ENCODE data around the gene AP4E1. TPM values are rescaled to one million over a fixed set of nuclear protein-coding genes. Genes with fewer than 3 reads are reported as not detected.

AP4E1 gene
- total and polyA plus RNA-seq, 2 of the 4 experiments (the other 2 are of a cell fraction): 3.1 to 6.8 TPM

DNA sequence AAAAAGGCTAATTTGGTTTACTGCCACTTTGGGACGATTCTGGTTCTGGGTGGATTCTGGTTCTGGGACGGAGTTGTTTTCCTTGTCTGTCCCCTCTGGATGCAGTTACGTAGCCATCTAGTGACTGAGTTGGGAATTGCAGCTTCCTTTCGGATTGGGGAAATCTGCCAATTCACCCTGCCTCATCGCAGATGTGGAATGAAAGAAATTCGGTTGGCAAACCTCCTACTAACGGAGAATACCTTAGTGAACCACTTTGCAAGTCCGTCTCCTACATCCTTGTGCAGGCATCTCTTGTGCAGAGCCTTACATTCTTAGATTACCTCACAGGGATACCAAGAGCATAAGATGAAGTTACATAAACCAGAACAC lies 31.5 kb upstream of the AP4E1 start (continued):
- TF ChIP-seq NFE2L2 (IDR thresholded peaks at IDR 0.05; ENCODE audit: low read depth, low read length): peak; percentile 83

DNA sequence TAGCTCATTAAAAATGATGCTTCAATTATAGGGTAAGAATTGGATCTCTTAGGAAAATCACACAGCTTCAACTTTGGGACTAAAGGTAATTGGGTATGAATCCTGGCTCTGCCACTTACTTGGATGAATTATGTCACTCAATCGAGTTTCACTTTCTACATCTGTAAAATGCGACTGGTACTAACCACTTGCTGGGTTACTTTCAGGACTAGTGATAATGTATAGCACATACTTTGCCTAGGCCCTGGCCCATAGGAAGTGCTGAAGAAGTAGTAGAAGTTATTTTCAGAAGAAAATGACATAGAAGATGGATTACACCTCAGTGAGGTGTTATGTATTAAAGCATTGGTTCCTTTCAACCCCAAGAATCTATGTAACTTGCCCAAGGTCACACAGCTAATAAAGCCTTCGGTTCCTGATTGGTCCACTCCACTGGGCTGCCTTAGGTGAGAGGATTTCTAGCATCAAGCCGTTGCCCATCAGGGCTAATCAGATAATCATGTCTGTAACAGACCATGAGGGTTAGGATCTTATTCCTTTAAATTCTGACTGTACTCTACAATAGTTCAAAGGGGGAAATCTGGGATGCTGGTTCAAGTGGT lies 29.4 kb upstream of the AP4E1 start:
- H2BK120ac ChIP-seq (ENCODE audit: low read depth, low read length): peak overlapping the region; percentile 86
- no peak overlapping the region for H3K4me2 ChIP-seq (ENCODE audit: low read depth, low read length)
- no peak overlapping the region for H3K4me3 ChIP-seq (ENCODE audit: insufficient read depth, low read depth, low read length)
- no peaks in the 10 kb centered on the region for H3K27me3 ChIP-seq (ENCODE audit: control insufficient read depth, insufficient read depth, low read length)
- peak overlapping the region; percentile 32 for H2AK5ac ChIP-seq (ENCODE audit: low read depth, low read length)
- intact Hi-C loops (cut with micrococcal nuclease): loop anchor here (5.0 kb wide), 1 partner anchor 132 kb away; no protein-coding TSS in a partner anchor
- peak overlapping the region; percentile 30; the same call in 2 of the 3 replicates for H2BK15ac ChIP-seq (ENCODE audit: low read depth, low read length)
- WGBS, 2 experiments (ENCODE audit: extremely low coverage in 2 of 2, insufficient read length in 1 of 2): no CpG with 5 or more reads among the region's 4 CpGs
- in situ Hi-C loops (cut with MboI; ENCODE audit: low sequenced_read_pairs): no loop called here
- H3K9me3 ChIP-seq (ENCODE audit: control insufficient read depth, insufficient read depth, low read length): no peaks in the 10 kb centered on the region
- no peak for DNase-seq
- H3K9me1 ChIP-seq (ENCODE audit: insufficient read depth, low read length): peaks cover 14% of the 10 kb centered on the region; the same call in 1 of the 2 replicates
- POLR2A ChIA-PET (ENCODE audit: unreplicated experiment): no interaction called here
- no peak overlapping the region for H2AK9ac ChIP-seq (replicated peaks; ENCODE audit: low read depth, low read length, poor library complexity)
- H3K9ac ChIP-seq (ENCODE audit: low read depth, low read length): no peak overlapping the region
- no peaks in the 10 kb centered on the region for H3K36me3 ChIP-seq (ENCODE audit: control insufficient read depth, insufficient read depth, low read length)
- peak overlapping the region; percentile 86 for H4K91ac ChIP-seq (ENCODE audit: insufficient read depth, low read depth, low read length)
- CTCF ChIA-PET: interaction anchor here (0.6 kb wide), 1 partner anchor 197 kb away, joined by 4 read pairs; no protein-coding TSS in a partner anchor
- no peak for ATAC-seq (ENCODE audit: low read depth)
- peaks cover 8% of the 10 kb centered on the region for H3K4me1 ChIP-seq (ENCODE audit: control insufficient read depth, insufficient read depth, low read length)
- H3K14ac ChIP-seq (replicated peaks; ENCODE audit: low read depth, low read length): 0 out of 2 replicates have a peak overlapping the region, but pooled peaks have one; percentile 22
- no TSS peak for BruUV-seq (replicated peaks)
- dilution Hi-C loops (cut with HindIII; ENCODE audit: low sequenced_read_pairs, unreplicated experiment): no loop called here
- H3K79me1 ChIP-seq (ENCODE audit: low read depth in 1 of 2, low read length in 2 of 2): no peaks in the 10 kb centered on the region
- H4K5ac ChIP-seq (ENCODE audit: low read depth, low read length): no peak overlapping the region
- no peak overlapping the region for H3K56ac ChIP-seq (ENCODE audit: extremely low read depth, insufficient read depth, low read length)
- no peaks in the 10 kb centered on the region for H4K20me1 ChIP-seq (ENCODE audit: insufficient read depth, low read length)
- peak overlapping the region; percentile 48 for H3K4ac ChIP-seq (ENCODE audit: low read depth, low read length)
- H3K18ac ChIP-seq (ENCODE audit: low read depth, low read length): no peak overlapping the region
- no peak overlapping the region for H3K27ac ChIP-seq (ENCODE audit: insufficient read depth, low read length)
- H2BK20ac ChIP-seq (ENCODE audit: low read depth, low read length): peak overlapping the region; percentile 85
- peak overlapping the region in 1 of 2 experiments; percentile 91; a peak in 3 of 4 replicates for H4K8ac ChIP-seq (ENCODE audit: low read depth in 2 of 2, low read length in 2 of 2)
- H2BK5ac ChIP-seq (ENCODE audit: low read depth, low read length, poor library complexity, severe bottlenecking): no peak overlapping the region
- no peak overlapping the region for H2AFZ ChIP-seq (replicated peaks; ENCODE audit: low read length, poor library complexity)
- no peak overlapping the region for H3K23ac ChIP-seq (ENCODE audit: low read depth, low read length)
- TF ChIP-seq MXI1 (IDR thresholded peaks at IDR 0.05; ENCODE audit: borderline replicate concordance, low read depth, low read length) (no peak), CEBPB (IDR thresholded peaks at IDR 0.05; ENCODE audit: low read depth, low read length) (no peak), ELK1 (IDR thresholded peaks at IDR 0.05; ENCODE audit: borderline replicate concordance, low read depth, low read length) (no peak), RAD21 (IDR thresholded peaks at IDR 0.05; ENCODE audit: low read length) (no peak), RFX5 (IDR thresholded peaks at IDR 0.05; ENCODE audit: low read depth, low read length) (no peak), POLR2A (IDR thresholded peaks at IDR 0.05; ENCODE audit: low read depth, low read length) (no peak), FOS (IDR thresholded peaks at IDR 0.05; ENCODE audit: low read depth, low read length) (no peak), CHD1 (IDR thresholded peaks at IDR 0.05; ENCODE audit: low read depth, low read length) (no peak), NFE2L2 (IDR thresholded peaks at IDR 0.05; ENCODE audit: low read depth, low read length) (no peak), BHLHE40 (IDR thresholded peaks at IDR 0.05; ENCODE audit: low read depth, low read length) (no peak), SMC3 (IDR thresholded peaks at IDR 0.05; ENCODE audit: low read depth, low read length) (no peak), RCOR1 (IDR thresholded peaks at IDR 0.05; ENCODE audit: insufficient replicate concordance, low read length) (no peak), MAZ (IDR thresholded peaks at IDR 0.05; ENCODE audit: borderline replicate concordance, low read depth, low read length) (no peak), MAFK (IDR thresholded peaks at IDR 0.05; ENCODE audit: low read depth, low read length) (no peak)
- TF ChIP-seq, protein P1, sequence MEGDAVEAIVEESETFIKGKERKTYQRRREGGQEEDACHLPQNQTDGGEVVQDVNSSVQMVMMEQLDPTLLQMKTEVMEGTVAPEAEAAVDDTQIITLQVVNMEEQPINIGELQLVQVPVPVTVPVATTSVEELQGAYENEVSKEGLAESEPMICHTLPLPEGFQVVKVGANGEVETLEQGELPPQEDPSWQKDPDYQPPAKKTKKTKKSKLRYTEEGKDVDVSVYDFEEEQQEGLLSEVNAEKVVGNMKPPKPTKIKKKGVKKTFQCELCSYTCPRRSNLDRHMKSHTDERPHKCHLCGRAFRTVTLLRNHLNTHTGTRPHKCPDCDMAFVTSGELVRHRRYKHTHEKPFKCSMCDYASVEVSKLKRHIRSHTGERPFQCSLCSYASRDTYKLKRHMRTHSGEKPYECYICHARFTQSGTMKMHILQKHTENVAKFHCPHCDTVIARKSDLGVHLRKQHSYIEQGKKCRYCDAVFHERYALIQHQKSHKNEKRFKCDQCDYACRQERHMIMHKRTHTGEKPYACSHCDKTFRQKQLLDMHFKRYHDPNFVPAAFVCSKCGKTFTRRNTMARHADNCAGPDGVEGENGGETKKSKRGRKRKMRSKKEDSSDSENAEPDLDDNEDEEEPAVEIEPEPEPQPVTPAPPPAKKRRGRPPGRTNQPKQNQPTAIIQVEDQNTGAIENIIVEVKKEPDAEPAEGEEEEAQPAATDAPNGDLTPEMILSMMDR (conservative IDR thresholded peaks at IDR 0.05; ENCODE audit: low read depth, low read length): no peak

All from IMR-90 (cell line).